HEK293 (cell line): ENCODE data around the gene FSIP1.
A peak's percentile ranks its signal among the peaks of the same experiment; 100 is the strongest.

Experiments used
- CTCF ChIP-seq: fragments of 450-650 bp; formaldehyde crosslinking; IDR thresholded peaks from 2 replicates; pipeline ENCODE4 v1.5.1; 2016; ENCODE audit warnings: missing biosample characterization, missing genetic modification characterization
- HOXD13 ChIP-seq: sonication (generic); formaldehyde crosslinking; IDR thresholded peaks from 2 replicates; pipeline ENCODE4 v1.8.0; 2022; ENCODE audit warnings: missing genetic modification reagents, borderline replicate concordance
- PBX3 ChIP-seq: sonication (generic); formaldehyde crosslinking; IDR thresholded peaks from 2 replicates; pipeline ENCODE4 v1.8.1; 2022; ENCODE audit warnings: mild to moderate bottlenecking, moderate library complexity, missing genetic modification reagents
- PRDM2 ChIP-seq: fragments of 450-650 bp; formaldehyde crosslinking; IDR thresholded peaks from 2 replicates; pipeline ENCODE4 v1.5.1; 2016; ENCODE audit warnings: missing biosample characterization, missing genetic modification characterization, borderline replicate concordance
- SCRT2 ChIP-seq: fragments of 450-650 bp; formaldehyde crosslinking; IDR thresholded peaks from 2 replicates; pipeline ENCODE4 v1.5.1; 2016; ENCODE audit warnings: missing biosample characterization, missing genetic modification characterization
- SP2 ChIP-seq: fragments of 450-650 bp; formaldehyde crosslinking; IDR thresholded peaks from 2 replicates; pipeline ENCODE4 v1.5.1; 2016; ENCODE audit warnings: missing biosample characterization, missing genetic modification characterization
- SP3 ChIP-seq: fragments of 450-650 bp; formaldehyde crosslinking; IDR thresholded peaks from 2 replicates; pipeline ENCODE4 v1.5.1; 2016; ENCODE audit warnings: missing biosample characterization, missing genetic modification characterization
- WT1 ChIP-seq: fragments of 450-650 bp; formaldehyde crosslinking; IDR thresholded peaks from 2 replicates; pipeline ENCODE4 v1.5.1; 2016; ENCODE audit warnings: missing biosample characterization, missing genetic modification characterization
- ZBTB1 ChIP-seq: fragments of 450-650 bp; formaldehyde crosslinking; IDR thresholded peaks from 2 replicates; pipeline ENCODE4 v1.5.1; 2016; ENCODE audit warnings: missing biosample characterization, missing genetic modification characterization
- ZBTB20 ChIP-seq: fragments of 450-650 bp; formaldehyde crosslinking; IDR thresholded peaks from 2 replicates; pipeline ENCODE4 v1.5.1; 2016; ENCODE audit warnings: missing biosample characterization, missing genetic modification characterization
- ZFHX2 ChIP-seq: fragments of 450-650 bp; formaldehyde crosslinking; conservative IDR thresholded peaks from 2 replicates; pipeline ENCODE4 v1.5.1; 2016; ENCODE audit warnings: missing biosample characterization, missing genetic modification characterization
- ZFP41 ChIP-seq: fragments of 450-650 bp; formaldehyde crosslinking; IDR thresholded peaks from 2 replicates; pipeline ENCODE4 v1.5.1; 2016; ENCODE audit warnings: missing biosample characterization, missing genetic modification characterization, borderline replicate concordance
- ZNF114 ChIP-seq: fragments of 450-650 bp; formaldehyde crosslinking; IDR thresholded peaks from 2 replicates; pipeline ENCODE4 v1.5.0; 2017; ENCODE audit warnings: missing biosample characterization, missing genetic modification characterization
- ZNF121 ChIP-seq: fragments of 450-650 bp; formaldehyde crosslinking; IDR thresholded peaks from 2 replicates; pipeline ENCODE4 v1.5.1; 2016; ENCODE audit warnings: missing biosample characterization, missing genetic modification characterization
- ZNF133 ChIP-seq: fragments of 450-650 bp; formaldehyde crosslinking; IDR thresholded peaks from 2 replicates; pipeline ENCODE4 v1.5.1; 2016; ENCODE audit warnings: missing biosample characterization, missing genetic modification characterization
- ZNF175 ChIP-seq: fragments of 450-650 bp; formaldehyde crosslinking; IDR thresholded peaks from 2 replicates; pipeline ENCODE4 v1.5.1; 2016; ENCODE audit warnings: missing biosample characterization, missing genetic modification characterization
- ZNF184 ChIP-seq: fragments of 450-650 bp; IDR thresholded peaks from 2 replicates; pipeline ENCODE4 v1.5.1; 2018; ENCODE audit warnings: missing biosample characterization, mild to moderate bottlenecking, missing genetic modification characterization
- ZNF280C ChIP-seq: fragments of 450-650 bp; formaldehyde crosslinking; IDR thresholded peaks from 2 replicates; pipeline ENCODE4 v1.5.1; 2016; ENCODE audit warnings: missing biosample characterization, missing genetic modification characterization
- ZNF362 ChIP-seq: fragments of 450-650 bp; formaldehyde crosslinking; IDR thresholded peaks from 2 replicates; pipeline ENCODE4 v1.5.1; 2016; ENCODE audit warnings: missing biosample characterization, missing genetic modification characterization
- ZNF549 ChIP-seq: fragments of 450-650 bp; IDR thresholded peaks from 2 replicates; pipeline ENCODE4 v1.5.1; 2018; ENCODE audit warnings: missing biosample characterization, missing genetic modification characterization, mild to moderate bottlenecking, inconsistent platforms, moderate library complexity
- ZNF571 ChIP-seq: fragments of 450-650 bp; formaldehyde crosslinking; IDR thresholded peaks from 2 replicates; pipeline ENCODE4 v1.5.0; 2017; ENCODE audit warnings: missing biosample characterization, missing genetic modification characterization
- ZNF600 ChIP-seq: fragments of 450-650 bp; formaldehyde crosslinking; IDR thresholded peaks from 2 replicates; pipeline ENCODE4 v1.5.1; 2016; ENCODE audit warnings: missing biosample characterization, missing genetic modification characterization
- ZNF610 ChIP-seq: fragments of 450-650 bp; formaldehyde crosslinking; IDR thresholded peaks from 2 replicates; pipeline ENCODE4 v1.5.1; 2016; ENCODE audit warnings: missing biosample characterization, missing genetic modification characterization, borderline replicate concordance
- ZNF76 ChIP-seq: fragments of 450-650 bp; formaldehyde crosslinking; IDR thresholded peaks from 2 replicates; pipeline ENCODE4; 2016; ENCODE audit warnings: low read depth, missing biosample characterization, missing genetic modification characterization, borderline replicate concordance
- ZNF785 ChIP-seq: fragments of 450-650 bp; formaldehyde crosslinking; IDR thresholded peaks from 2 replicates; pipeline ENCODE4 v1.5.1; 2016; ENCODE audit warnings: missing biosample characterization, missing genetic modification characterization
- ZSCAN18 ChIP-seq: fragments of 450-650 bp; formaldehyde crosslinking; IDR thresholded peaks from 2 replicates; pipeline ENCODE4 v1.5.1; 2016; ENCODE audit warnings: missing biosample characterization, missing genetic modification characterization

The FSIP1 gene

GRCh38 chr15:39692356-39693327 lies 90.0 kb downstream of the FSIP1 start (continued):
- TF ChIP-seq ZBTB20 (tag by site-specific recombination) (peak; percentile 27; the same call in 1 of the 2 replicates), ZFP41 (no peak), ZNF175 (tag by site-specific recombination) (no peak), ZNF549 (tag by site-specific recombination) (no peak), ZNF184 (tag by site-specific recombination) (0 out of 2 replicates have a peak, but pooled peaks have one; percentile 28), SP3 (tag by site-specific recombination) (no peak), ZBTB1 (tag by site-specific recombination) (no peak), ZNF610 (tag by site-specific recombination) (0 out of 2 replicates have a peak, but pooled peaks have one; percentile 25), HOXD13 (CRISPR knock-in tag) (no peak), ZNF133 (no peak), ZNF571 (tag by site-specific recombination) (no peak), SP2 (tag by site-specific recombination) (no peak), ZNF785 (tag by site-specific recombination) (no peak), ZFHX2 (tag by site-specific recombination) (peak; percentile 65), CTCF (tag by site-specific recombination) (no peak), SCRT2 (tag by site-specific recombination) (no peak), ZSCAN18 (tag by site-specific recombination) (no peak), ZNF600 (tag by site-specific recombination) (peak; percentile 64), ZNF362 (tag by site-specific recombination) (no peak), ZNF76 (tag by site-specific recombination) (no peak), WT1 (tag by site-specific recombination) (peak; percentile 86), ZNF121 (no peak), ZNF280C (tag by site-specific recombination) (no peak), PRDM2 (no peak), PBX3 (no peak), ZNF114 (no peak)
